ENCODE data around the gene CYP24A1. TPM values are rescaled to one million over a fixed set of nuclear protein-coding genes. Genes with fewer than 3 reads are reported as not detected.

The CYP24A1 gene
- total RNA-seq, 6 experiments from 2014 or later: not detected

DNA sequence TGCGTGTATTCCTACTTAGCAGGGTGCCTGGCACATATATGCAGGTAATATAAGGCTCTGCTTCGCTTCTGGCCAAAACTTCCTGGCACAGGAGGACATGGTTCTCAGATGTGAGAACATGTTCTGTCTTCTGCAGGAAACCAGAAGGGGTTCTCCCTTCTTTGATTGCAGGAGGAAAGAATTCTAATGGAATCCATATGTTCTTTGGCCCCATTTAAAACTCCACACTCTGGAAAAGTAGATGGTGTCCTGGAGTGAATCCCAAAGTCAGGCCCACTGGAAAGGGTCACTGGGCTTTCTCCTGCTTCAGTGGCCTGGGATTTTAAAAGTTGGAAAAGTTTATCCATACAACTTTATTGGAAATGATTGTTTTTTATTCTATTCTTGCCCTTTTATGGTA is 16.4 kb upstream of the CYP24A1 start:
- ATAC-seq (no peak), DNase-seq (no peak)
- no peaks in the 10 kb centered on the region for H3K9me3 ChIP-seq
- no peaks in the 10 kb centered on the region for H3K36me3 ChIP-seq
- no peaks in the 10 kb centered on the region for H3K27me3 ChIP-seq
- 100% methylated on average over 2 of the region's 2 CpGs for WGBS (ENCODE audit: insufficient coverage, low coverage, low lambda C conversion rate, missing lambda C conversion rate)
- no peak for TF ChIP-seq POLR2A (IDR thresholded peaks at IDR 0.05)
- TF ChIP-seq, protein P1, sequence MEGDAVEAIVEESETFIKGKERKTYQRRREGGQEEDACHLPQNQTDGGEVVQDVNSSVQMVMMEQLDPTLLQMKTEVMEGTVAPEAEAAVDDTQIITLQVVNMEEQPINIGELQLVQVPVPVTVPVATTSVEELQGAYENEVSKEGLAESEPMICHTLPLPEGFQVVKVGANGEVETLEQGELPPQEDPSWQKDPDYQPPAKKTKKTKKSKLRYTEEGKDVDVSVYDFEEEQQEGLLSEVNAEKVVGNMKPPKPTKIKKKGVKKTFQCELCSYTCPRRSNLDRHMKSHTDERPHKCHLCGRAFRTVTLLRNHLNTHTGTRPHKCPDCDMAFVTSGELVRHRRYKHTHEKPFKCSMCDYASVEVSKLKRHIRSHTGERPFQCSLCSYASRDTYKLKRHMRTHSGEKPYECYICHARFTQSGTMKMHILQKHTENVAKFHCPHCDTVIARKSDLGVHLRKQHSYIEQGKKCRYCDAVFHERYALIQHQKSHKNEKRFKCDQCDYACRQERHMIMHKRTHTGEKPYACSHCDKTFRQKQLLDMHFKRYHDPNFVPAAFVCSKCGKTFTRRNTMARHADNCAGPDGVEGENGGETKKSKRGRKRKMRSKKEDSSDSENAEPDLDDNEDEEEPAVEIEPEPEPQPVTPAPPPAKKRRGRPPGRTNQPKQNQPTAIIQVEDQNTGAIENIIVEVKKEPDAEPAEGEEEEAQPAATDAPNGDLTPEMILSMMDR (IDR thresholded peaks at IDR 0.05): no peak
- intact Hi-C loops (cut with DNase I): no loop called here
- H3K4me3 ChIP-seq: no peak overlapping the region
- H3K27ac ChIP-seq: no peak overlapping the region
- no peaks in the 10 kb centered on the region for H3K4me1 ChIP-seq

DNA sequence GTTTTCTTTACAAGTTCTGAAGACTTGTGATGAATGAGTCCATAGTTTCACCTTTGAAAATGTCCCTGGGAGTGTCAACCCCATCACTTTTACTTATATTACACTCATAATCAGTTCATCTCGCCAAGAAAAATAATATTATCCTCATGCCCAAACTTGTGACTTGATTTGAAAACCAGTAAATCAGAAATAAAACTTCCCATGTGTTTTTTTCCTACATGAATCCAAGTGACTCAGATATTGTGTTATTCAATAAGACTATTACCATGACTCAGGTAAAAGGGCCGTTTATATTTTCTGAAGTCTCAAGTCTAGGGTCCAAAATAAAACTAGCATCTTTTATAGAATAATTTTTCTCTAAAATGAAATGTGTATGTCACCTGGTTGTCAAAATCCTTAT is 15.8 kb upstream of the CYP24A1 start:
- intact Hi-C loops (cut with DNase I): no loop called here
- no peaks in the 10 kb centered on the region for H3K27me3 ChIP-seq
- ATAC-seq (no peak), DNase-seq (no peak)
- 37% methylated on average over 2 of the region's 2 CpGs for WGBS (ENCODE audit: insufficient coverage, low coverage, low lambda C conversion rate, missing lambda C conversion rate)
- no peak overlapping the region for H3K27ac ChIP-seq
- H3K9me3 ChIP-seq: no peaks in the 10 kb centered on the region
- TF ChIP-seq, protein P1 (IDR thresholded peaks at IDR 0.05): no peak
- no peak for TF ChIP-seq POLR2A (IDR thresholded peaks at IDR 0.05)
- H3K4me1 ChIP-seq: no peaks in the 10 kb centered on the region
- H3K4me3 ChIP-seq: no peak overlapping the region
- no peaks in the 10 kb centered on the region for H3K36me3 ChIP-seq

DNA sequence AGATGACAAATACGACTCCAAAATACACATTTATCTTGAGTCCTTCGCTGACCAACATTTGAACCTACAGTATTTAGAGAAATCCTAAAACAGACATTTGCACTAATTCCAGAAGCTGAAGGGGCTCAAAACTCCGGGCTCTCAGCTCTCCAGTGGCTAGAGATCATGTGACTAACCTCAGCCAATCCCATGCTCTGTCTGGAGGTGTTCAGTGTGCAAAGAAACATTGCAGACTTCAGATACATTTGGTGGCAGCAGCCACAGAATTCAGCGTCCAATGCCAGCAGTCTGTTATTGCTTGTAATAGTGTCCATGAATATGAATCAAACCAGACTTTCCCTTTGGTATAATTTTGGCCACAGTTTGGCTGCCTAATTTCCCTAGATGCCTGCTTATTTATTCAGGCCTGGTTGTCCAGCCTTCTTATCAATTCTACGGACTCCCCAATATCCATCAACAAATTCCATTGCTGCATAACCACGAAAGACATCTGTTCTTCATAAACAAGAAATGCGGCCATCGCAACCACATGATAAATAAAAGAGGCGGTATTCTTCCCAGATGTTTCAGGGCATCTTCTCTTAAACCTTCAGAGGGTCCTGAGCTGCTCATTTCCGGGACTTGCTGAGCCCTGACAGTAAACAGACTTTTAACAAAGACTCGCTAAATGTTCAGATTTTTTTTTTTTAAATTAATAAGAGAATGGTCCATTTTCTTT is 14.5 kb upstream of the CYP24A1 start:
- no peak for TF ChIP-seq POLR2A (IDR thresholded peaks at IDR 0.05)
- TF ChIP-seq, protein P1 (IDR thresholded peaks at IDR 0.05): no peak
- H3K9me3 ChIP-seq: no peaks in the 10 kb centered on the region
- DNase-seq (no peak), ATAC-seq (no peak)
- 76% methylated on average over 11 of the region's 11 CpGs for WGBS (ENCODE audit: insufficient coverage, low coverage, low lambda C conversion rate, missing lambda C conversion rate)
- H3K4me1 ChIP-seq: no peaks in the 10 kb centered on the region
- H3K36me3 ChIP-seq: no peaks in the 10 kb centered on the region
- no peak overlapping the region for H3K4me3 ChIP-seq
- no peaks in the 10 kb centered on the region for H3K27me3 ChIP-seq
- no peak overlapping the region for H3K27ac ChIP-seq
- intact Hi-C loops (cut with DNase I): no loop called here

DNA sequence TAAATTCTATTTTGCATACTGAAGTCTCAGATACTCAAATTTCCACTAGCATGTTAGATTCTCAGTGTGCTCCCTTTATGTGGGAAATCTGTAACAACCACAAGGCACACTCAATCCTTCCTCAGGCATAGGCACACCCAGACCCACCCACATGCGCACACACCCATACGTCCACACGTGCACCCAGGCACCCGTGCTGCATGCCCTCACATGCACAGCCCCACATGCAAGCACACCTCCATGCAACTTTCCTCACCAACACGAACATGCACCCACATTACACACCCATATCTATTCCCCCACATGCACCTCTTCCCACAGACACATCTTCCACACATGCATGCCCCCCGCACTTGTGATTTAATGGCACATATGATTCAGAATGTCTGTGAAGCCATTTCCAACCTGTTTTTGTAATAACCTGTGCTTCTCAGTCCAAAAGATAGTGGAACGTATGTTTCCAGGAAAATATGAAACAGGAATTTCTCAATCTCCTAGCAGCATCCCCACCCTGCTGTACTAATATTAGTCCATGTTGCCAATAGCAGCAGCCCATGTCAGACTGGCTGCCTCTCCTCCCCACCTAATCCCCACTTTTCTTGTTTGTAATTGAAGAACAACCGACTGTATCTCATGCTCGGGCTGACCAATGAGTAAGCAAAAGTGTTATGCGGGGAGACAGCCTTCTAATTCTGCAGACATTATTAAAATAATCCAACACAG is 11.3 kb upstream of the CYP24A1 start:
- Histone ChIP-seq H3K27me3 (no peaks in the 10 kb centered on the region), H3K27ac (no peak overlapping the region), H3K9me3 (no peaks in the 10 kb centered on the region), H3K4me1 (no peaks in the 10 kb centered on the region), H3K36me3 (no peaks in the 10 kb centered on the region), H3K4me3 (no peak overlapping the region)
- DNase-seq (no peak), ATAC-seq (no peak)
- TF ChIP-seq, protein P1 (IDR thresholded peaks at IDR 0.05): no peak
- TF ChIP-seq POLR2A (IDR thresholded peaks at IDR 0.05): no peak
- intact Hi-C loops (cut with DNase I): no loop called here
- 82% methylated on average over 7 of the region's 10 CpGs for WGBS (ENCODE audit: insufficient coverage, low coverage, low lambda C conversion rate, missing lambda C conversion rate)
